ENCODE measurements around the gene HSD3B2.

HSD3B2 gene

GRCh38 chr1:119467219-119467618 is 52.3 kb downstream of the HSD3B2 start:
- DNase-seq = no peak

- no peak for DNase-seq
Measured at GRCh38 chr1:119467857-119468668, 53.1 kb downstream of the HSD3B2 start.

GRCh38 chr1:119469741-119470140 is 54.8 kb downstream of the HSD3B2 start:
- no peak for DNase-seq

GRCh38 chr1:119470377-119470776 is 55.4 kb downstream of the HSD3B2 start:
- DNase-seq = no peak

GRCh38 chr1:119470958-119471357 is 56.0 kb downstream of the HSD3B2 start:
- no peak for DNase-seq

GRCh38 chr1:119471566-119471965 is 56.6 kb downstream of the HSD3B2 start:
- DNase-seq = no peak

GRCh38 chr1:119472080-119472818 is 57.3 kb downstream of the HSD3B2 start:
- no peak for DNase-seq

Measured in activated CD4-positive, alpha-beta T cell treated with anti-CD3 and anti-CD28 coated beads for 4 hours (primary cell).